ENCODE results near the gene SPI1.

Gene SPI1

DNA sequence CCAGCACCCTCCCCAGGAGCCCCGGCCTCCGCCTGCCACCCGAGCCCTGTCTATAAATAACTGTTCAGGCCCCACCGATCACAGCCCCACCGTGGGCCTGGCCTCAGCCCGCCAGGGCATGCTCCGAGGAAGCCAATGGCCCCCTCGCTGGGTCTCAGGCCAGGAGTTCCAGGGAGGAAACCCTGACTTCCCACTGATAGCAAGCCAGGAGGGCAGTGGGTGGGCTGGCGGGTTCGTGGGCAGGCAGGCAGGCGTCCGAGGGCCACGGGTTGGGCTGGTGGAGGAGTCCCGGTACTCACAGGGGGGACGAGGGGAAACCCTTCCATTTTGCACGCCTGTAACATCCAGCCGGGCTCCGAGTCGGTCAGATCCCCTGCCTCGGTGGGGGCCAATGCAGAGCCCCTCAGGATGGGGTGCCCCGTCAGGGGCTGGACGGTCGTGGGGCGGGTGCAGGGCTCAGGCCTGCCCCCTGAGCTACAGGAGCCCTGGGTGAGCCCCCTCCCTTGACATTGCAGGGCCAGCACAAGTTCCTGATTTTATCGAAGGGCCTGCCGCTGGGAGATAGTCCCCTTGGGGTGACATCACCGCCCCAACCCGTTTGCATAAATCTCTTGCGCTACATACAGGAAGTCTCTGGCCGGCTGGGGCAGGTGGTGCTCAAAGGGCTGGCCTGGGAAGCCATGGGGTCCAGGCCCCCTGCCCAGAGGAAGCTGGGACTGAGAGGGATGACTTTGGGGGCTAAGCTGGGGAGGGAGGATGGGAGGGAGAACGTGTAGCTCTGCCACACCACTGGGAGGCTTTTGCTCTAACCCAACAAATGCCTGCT is at the start of gene SPI1:
SPI1 (minus strand) TSS at position 538 of the 826 bp plus-strand sequence; CDS start at position 344, 194 bp downstream.
- no peak for DNase-seq

DNA sequence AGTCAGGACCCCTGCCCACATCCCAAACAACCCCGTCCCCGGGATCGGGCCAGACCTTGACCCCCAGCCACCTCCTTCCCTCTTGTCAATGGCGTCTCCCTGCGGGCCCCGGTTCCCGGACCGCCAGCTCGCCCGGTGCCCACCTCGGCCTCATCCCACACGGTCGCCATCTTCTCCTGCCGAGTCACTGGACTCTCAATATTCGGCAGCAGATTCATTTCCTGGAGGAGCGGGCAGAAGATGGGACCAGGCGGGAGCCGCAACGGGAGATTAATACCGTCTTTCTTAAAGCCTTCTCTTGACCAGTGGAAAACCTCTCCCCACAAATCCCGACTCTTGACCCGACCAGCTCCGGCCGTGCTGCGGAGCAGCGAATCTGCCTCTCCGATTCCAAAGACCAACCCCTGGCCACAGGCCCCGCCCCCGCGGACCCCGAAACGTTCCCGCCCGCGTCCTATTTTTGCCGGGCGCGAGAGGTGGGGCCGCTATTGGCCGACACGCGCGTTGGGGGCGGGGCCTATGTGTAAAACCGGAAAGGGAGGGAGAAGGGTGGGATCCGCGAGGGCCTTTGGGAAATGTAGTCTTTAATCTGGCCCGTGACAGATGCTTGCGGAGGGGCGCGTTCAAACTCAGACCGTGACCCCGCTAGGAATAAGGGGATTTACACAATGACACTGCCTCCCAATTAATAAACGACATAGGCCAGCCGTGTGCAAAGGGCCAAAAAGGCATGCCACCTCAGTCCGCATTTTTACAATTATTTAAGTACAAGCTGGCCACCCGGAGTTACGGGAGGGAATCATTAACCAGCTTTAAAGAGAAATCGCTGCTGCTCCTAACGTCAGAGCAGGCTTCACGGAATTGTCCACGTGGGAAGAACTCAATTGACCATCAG is 48.0 kb upstream of the SPI1 start, which contains the start of gene PSMC3:
PSMC3 (minus strand) TSS at position 378 of the 895 bp plus-strand sequence; CDS start at position 218, 160 bp downstream.
- peak; percentile 80 for DNase-seq

DNA sequence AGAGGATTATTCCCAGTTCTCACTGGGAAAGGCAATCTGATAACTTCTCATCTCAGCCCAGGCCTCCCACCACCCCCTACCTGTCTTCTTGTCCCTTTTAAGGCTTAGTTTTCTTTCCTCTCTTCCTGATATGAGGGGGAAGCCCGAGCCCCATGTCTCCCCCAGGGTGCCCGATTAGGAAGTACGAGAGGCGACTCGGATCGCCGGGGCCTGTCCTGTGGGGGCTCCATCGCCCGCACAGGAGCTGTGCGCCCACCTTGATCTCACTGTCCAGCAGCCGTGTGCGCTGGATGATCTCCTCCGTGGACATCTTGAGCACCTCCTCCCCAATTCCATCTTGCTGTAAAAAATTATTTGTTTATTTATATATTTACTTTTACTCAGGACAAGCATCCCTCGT is 47.3 kb upstream of the SPI1 start:
- no peak for DNase-seq

DNA sequence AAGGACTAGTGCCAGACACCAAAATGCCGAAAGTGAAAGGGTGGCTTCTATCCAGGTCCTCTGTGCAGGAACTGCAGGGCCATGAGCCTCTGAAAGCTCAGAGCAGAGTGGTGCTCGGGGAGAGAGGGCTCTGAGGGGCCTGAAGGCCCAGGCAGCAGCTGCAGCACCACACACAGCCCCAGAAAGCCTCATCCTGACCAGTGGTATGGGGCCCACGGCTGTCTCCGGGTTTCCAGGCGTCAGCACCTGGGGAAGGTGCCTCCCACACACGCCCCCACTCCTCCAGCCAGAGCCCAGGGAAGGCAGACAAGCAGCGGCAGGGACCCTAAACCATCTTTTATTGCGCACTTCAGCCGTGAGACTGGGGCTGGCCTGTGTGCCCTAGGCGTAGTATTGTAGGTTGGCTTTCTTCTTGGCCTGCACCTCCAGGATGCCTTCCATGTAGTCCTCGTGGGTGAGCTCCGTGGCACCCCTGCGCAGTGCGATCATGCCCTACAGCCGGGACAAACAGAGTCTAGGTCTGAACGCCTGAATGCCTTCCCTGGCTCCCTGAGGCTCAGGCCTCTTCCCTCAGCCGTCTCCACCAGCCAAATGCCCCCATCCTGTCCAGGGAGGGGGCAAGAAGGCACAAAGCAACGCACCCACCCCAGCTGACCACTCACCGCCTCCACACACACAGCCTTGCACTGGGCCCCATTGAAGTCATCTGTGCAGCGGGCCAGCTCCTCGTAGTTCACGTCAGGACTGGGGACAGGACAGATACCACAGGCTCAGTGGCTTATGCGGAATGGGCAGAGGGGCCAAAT is 40.3 kb upstream of the SPI1 start:
- DNase-seq, result no peak

- DNase-seq, result no peak
These were observed 39.4 kb upstream of the SPI1 start for GRCh38 chr11:47417712-47418111.

- no peak for DNase-seq
These were observed 37.7 kb upstream of the SPI1 start for GRCh38 chr11:47415949-47416472.

DNA sequence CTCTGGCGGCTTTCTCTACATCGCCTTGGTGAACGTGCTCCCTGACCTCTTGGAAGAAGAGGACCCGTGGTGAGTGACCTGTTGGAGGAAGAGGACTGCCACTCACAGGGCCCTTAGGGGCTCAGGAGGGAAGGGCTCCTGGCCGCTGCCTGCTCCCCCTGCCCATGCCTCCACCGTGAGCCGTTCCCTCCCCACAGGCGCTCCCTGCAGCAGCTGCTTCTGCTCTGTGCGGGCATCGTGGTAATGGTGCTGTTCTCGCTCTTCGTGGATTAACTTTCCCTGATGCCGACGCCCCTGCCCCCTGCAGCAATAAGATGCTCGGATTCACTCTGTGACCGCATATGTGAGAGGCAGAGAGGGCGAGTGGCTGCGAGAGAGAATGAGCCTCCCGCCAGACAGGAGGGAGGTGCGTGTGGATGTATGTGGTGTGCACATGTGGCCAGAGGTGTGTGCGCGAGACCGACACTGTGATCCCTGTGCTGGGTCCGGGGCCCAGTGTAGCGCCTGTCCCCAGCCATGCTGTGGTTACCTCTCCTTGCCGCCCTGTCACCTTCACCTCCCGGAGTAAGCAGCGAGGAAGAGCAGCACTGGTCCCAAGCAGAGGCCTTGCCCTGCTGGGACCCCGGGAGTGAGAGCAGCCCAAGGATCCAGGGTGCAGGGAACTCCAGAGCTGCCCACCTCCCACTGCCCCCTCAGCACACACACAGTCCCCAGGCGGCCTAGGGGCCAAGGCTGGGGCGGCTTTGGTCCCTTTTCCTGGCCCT is 36.9 kb upstream of the SPI1 start:
- no peak for DNase-seq

DNA sequence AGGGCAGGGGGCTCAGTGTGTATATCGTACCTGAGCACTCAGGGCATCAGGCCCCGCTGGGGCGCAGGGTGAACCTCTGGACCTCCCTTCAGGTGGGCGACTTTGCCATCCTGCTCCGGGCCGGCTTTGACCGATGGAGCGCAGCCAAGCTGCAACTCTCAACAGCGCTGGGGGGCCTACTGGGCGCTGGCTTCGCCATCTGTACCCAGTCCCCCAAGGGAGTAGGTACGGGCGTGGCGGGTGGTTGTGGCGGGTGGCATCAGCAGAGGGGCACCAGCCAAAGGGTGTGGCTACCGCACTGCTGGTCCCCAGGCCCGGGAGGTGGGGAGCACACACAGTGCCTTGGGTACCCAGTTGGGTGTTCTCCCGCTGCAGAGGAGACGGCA is 36.3 kb upstream of the SPI1 start:
- DNase-seq, result no peak

DNA sequence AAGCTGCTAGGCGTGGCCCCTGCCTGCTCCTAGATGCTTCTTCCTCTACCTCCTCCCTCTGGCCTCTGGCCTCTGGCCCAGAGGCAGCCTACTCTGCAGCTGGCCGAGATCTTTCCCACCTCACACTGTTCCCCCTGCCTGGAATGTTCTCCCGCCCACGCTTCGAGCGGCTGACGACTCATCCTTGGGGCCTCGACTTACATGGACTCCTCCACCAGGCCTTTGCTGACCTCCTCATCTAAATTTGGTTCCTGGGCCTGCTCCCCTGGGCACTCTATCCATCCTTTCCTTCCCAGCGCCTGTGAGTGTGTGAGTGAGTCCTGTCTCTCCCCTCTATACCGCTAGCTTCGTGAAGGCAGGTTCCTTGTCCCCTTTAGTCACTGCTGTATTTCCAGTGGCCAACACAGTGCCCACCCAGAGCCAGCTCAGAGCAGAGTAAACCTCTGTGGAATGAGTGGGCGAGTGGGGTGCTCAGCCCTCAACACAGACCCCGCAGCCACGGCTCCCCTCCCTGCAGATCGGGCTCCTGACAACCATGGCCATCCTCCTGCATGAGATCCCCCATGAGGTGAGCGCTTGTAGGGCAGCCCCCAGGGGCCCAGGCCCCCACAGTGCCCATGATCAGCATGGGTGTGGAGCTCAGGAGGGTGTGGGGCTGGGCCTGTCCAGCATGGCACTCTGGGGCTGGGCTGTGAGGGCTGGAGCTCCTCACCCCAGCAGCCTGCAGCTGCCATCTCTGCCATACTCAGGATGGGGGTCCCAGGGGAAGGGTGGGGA is 35.7 kb upstream of the SPI1 start:
- DNase-seq, result no peak

DNA sequence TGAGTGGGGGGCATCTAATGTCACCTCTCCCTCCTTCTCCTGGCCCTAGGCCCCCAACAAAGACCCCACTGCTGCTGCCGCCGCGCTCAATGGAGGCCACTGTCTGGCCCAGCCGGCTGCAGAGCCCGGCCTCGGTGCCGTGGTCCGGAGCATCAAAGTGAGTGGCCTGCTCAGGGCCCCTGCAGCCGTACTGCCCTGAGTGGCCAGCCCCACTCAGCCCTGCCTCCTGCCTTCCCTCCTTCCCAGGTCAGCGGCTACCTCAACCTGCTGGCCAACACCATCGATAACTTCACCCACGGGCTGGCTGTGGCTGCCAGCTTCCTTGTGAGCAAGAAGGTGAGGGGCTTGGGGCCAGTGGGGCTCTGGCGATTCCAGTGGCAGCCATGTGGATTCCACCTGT is 35.0 kb upstream of the SPI1 start:
- no peak for DNase-seq

- no peak for DNase-seq
These were observed 33.8 kb upstream of the SPI1 start for GRCh38 chr11:47411884-47412746.

DNA sequence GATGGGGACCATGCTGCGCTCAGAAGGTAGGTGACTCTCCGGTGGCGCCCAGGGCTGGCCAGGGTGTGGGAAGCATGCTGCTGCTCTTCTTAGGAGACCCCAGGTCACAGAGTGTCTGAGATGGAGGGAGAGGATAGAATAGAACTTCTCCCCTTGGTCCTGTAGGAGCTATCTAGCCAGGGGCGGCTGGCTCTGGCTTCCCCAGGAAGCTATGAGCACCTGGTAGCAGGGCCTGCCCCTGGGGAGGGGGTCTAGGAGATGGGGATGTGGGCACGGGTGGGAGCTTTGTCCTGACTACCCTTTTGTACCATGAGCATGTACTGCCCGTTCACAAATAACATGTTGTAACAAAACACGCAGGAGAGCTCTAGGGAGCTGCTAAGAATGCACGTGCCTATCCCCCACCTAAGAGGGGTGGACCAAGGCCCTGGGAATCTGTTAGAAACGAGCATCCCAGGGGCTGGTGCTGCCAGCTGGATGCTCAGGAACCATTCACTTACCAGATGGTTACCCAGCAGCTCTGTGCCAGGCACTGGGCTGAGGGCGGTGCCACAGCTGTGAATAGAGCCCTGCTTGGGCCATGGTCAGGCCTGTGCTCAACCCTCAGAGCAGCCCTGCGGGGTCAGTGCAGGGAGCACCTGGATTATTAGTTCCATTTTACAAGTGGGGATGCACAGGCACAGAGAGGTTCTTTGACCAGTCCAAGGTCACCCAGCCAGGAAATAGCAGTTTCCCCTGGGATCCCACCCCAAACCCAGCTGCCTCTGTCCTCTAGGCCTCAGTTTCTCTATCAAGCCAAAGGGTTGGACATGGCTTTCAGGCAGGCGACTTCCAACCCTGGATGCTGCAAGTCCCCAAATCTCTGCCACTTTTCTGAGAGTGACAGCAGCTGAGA is 32.3 kb upstream of the SPI1 start:
- DNase-seq, result no peak

DNA sequence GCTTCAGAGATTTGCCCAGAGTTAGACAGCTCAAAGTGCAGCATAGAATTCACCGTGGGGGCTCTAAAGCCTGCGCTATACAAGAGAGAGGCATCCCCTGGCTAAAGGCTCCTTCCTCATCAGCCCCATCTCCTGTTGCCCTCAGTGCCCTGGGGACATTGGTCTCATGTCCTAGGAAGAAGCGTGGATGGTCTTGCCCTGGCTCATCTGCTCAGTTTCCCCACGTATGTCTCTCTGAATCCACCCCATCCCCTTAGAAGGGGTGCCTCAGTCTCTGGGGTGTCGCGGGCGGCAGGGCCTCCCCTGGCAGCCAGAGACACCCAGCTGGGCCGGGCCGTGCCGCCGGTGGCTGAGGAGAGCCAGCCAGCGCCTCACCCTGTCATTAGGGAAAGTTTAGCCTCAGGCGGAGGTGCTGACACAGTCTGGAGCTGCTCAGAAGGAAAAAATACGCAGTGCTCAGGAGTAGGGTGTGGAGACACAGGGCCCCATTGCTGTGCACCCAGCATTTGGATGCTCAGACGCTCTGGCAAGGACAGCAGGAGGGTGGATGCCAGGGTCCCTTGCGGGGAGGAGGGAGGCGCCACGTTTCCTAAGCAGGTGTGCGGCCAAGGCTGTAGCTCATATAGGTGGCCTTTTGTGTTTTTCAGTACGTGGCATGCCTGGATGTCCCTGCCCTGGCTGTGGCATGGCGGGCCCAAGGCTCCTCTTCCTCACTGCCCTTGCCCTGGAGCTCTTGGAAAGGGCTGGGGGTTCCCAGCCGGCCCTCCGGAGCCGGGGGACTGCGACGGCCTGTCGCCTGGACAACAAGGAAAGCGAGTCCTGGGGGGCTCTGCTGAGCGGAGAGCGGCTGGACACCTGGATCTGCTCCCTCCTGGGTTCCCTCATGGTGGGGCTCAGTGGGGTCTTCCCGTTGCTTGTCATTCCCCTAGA is 31.4 kb upstream of the SPI1 start:
- DNase-seq, result no peak

GRCh38 chr11:47408598-47409439 is 30.5 kb upstream of the SPI1 start:
- no peak for DNase-seq

GRCh38 chr11:47407746-47408590 is 29.6 kb upstream of the SPI1 start, which contains the start of gene SLC39A13:
Gene SLC39A13, plus strand, starts transcription at chr11:47408590. Its CDS starts 1,505 bp downstream, at chr11:47410095.
- peak; percentile 31 for DNase-seq
